Left lung (tissue), 10 donors: Measurements from ENCODE around the gene TIMP3. TPM values are rescaled to one million over a fixed set of nuclear protein-coding genes. Genes with fewer than 3 reads are reported as not detected.
A peak's percentile ranks its signal among the peaks of the same experiment; 100 is the strongest.
"Not testable (repeated sequence)": the region's sequence is repeated elsewhere in the genome, so short reads cannot be mapped to it uniquely, and the experiment has no call there.

Source experiments
- ATAC-seq: fragments of 200-7000 bp; cut with Tn5 transposase; one replicate; pipeline ENCODE4 v1.9.1; 2020; ENCODE audit warnings: moderate library complexity
- DNase-seq, 4 donors: peaks; one replicate each; pipeline ENCODE4 v3.0.0-alpha.2; 2013 to 2020
- H3K27ac ChIP-seq, 2 donors: fragments of 200-600 bp; sonication (generic) in 1 of 2; one replicate each; pipeline versions ENCODE4 v1.5.0 to v1.8.0; 2020 to 2021
- H3K27me3 ChIP-seq, 2 donors: fragments of 200-600 bp; sonication (generic) in 1 of 2; one replicate each; pipeline versions ENCODE4 v1.5.0 to v1.8.0; 2020 to 2021
- H3K36me3 ChIP-seq, 2 donors: fragments of 200-600 bp; sonication (generic) in 1 of 2; one replicate each; pipeline versions ENCODE4 v1.5.0 to v1.8.0; 2020 to 2021
- H3K4me1 ChIP-seq, 2 donors: fragments of 200-600 bp; one replicate each; pipeline ENCODE4 v1.8.0; 2021
- H3K4me3 ChIP-seq, 2 donors: fragments of 200-600 bp; sonication (generic) in 1 of 2; one replicate each; pipeline versions ENCODE4 v1.5.0 to v1.8.0; 2020 to 2021; ENCODE audit warnings: mild to moderate bottlenecking in 1 of 2
- H3K9me3 ChIP-seq, 2 donors: fragments of 200-600 bp; sonication (generic) in 1 of 2; one replicate each; pipeline versions ENCODE4 v1.5.0 to v1.8.0; 2020 to 2021
- CTCF ChIP-seq, 2 donors: fragments of 200-600 bp; sonication (generic) in 1 of 2; IDR thresholded peaks; one replicate each; pipeline versions ENCODE4 v1.5.0 to v1.8.0; 2021; ENCODE audit warnings: antibody characterized with exemption in 2 of 2
- intact Hi-C, 2 donors: fragments of 100-400 bp; cut with DNase I; formaldehyde crosslinking; loops; one replicate each; pipeline versions ENCODE4 v1.11.2 to v1.14.2; 2022
- polyA plus RNA-seq, 6 donors: library from polyadenylated mRNA; unstranded; fragments of 120-200 nt; gene quantifications; one replicate each; pipeline ENCODE4 v1.2.1, GENCODE V29; 2013; ENCODE audit not compliant: insufficient read length in 6 of 6
- total RNA-seq, 2 donors: library from RNA; stranded (reverse); fragmentation: NEBNext Ultra II Directional; extraction: Animal tissue kit (Norgen Biotek cat#: 25700); gene quantifications; one replicate each; pipeline ENCODE4 v1.2.1, GENCODE V29; 2021
- donor health status: DM: no; HTN: yes; CAD: no.
- donor health status: DM: no; HTN: no; CAD: no.

TIMP3 gene
- total and polyA plus RNA-seq, 8 donors = 146 to 308 (median 162) TPM

- intact Hi-C loops = no loop called here
- ATAC-seq (no peak), DNase-seq (no peak)
- Histone ChIP-seq H3K36me3 (no peaks in the 10 kb centered on the region), H3K27me3 (no peaks in the 10 kb centered on the region), H3K9me3 (no peaks in the 10 kb centered on the region), H3K4me3 (no peak overlapping the region), H3K4me1 (peaks cover 0 to 7% of the 10 kb centered on the region in 2 donors), H3K27ac (no peak overlapping the region)
- no peak for TF ChIP-seq CTCF (IDR thresholded peaks at IDR 0.05)
Measured at GRCh38 chr22:32870474-32870873, 69.0 kb downstream of the TIMP3 start.

GRCh38 chr22:32873604-32874003 is 72.1 kb downstream of the TIMP3 start:
- H3K9me3 ChIP-seq, H3K27ac ChIP-seq, intact Hi-C loops, H3K27me3 ChIP-seq, H3K4me3 ChIP-seq, H3K36me3 ChIP-seq, H3K4me1 ChIP-seq, ATAC-seq, DNase-seq: not testable (repeated sequence)

GRCh38 chr22:32874385-32874784 is 72.9 kb downstream of the TIMP3 start:
- intact Hi-C loops = no loop called here

GRCh38 chr22:32874976-32875375 is 73.5 kb downstream of the TIMP3 start:
- Histone ChIP-seq H3K27me3 (no peaks in the 10 kb centered on the region), H3K4me1 (peaks cover 0 to 10% of the 10 kb centered on the region in 2 donors), H3K36me3 (no peaks in the 10 kb centered on the region), H3K9me3 (no peaks in the 10 kb centered on the region), H3K4me3 (no peak overlapping the region), H3K27ac (no peak overlapping the region)
- intact Hi-C loops = no loop called here
- ATAC-seq (no peak), DNase-seq (no peak)
- TF ChIP-seq CTCF (IDR thresholded peaks at IDR 0.05) = no peak

More at GRCh38 chr22:32874385-32874784, 72.9 kb downstream of the TIMP3 start:
- no peaks in the 10 kb centered on the region for H3K27me3 ChIP-seq
- H3K9me3 ChIP-seq = no peaks in the 10 kb centered on the region
- no peak for TF ChIP-seq CTCF (IDR thresholded peaks at IDR 0.05)
- H3K4me1 ChIP-seq = peaks cover 0 to 7% of the 10 kb centered on the region in 2 donors
- no peak overlapping the region for H3K4me3 ChIP-seq
- no peak overlapping the region for H3K27ac ChIP-seq
- no peak for DNase-seq
- ATAC-seq = peak; percentile 87
- H3K36me3 ChIP-seq = no peaks in the 10 kb centered on the region

- ATAC-seq = no peak
- H3K27ac ChIP-seq = no peak overlapping the region
- intact Hi-C loops = no loop called here
- no peaks in the 10 kb centered on the region for H3K9me3 ChIP-seq
- DNase-seq = no peak
- peaks cover 0 to 14% of the 10 kb centered on the region in 2 donors for H3K27me3 ChIP-seq
- no peak overlapping the region for H3K4me3 ChIP-seq
- no peak for TF ChIP-seq CTCF (IDR thresholded peaks at IDR 0.05)
- no peaks in the 10 kb centered on the region for H3K36me3 ChIP-seq
- peaks cover 0 to 24% of the 10 kb centered on the region in 2 donors for H3K4me1 ChIP-seq
Measured at GRCh38 chr22:32876516-32876915, 75.0 kb downstream of the TIMP3 start.

GRCh38 chr22:32877196-32877595 is 75.7 kb downstream of the TIMP3 start:
- Histone ChIP-seq H3K9me3 (no peaks in the 10 kb centered on the region), H3K36me3 (no peaks in the 10 kb centered on the region), H3K27me3 (peaks cover 0 to 14% of the 10 kb centered on the region in 2 donors), H3K4me3 (no peak overlapping the region), H3K4me1 (peaks cover 0 to 26% of the 10 kb centered on the region in 2 donors), H3K27ac (no peak overlapping the region)
- no peak for DNase-seq
- TF ChIP-seq CTCF (IDR thresholded peaks at IDR 0.05) = no peak
- no peak for ATAC-seq
- intact Hi-C loops = no loop called here
